Measurements from ENCODE around the gene LRRFIP1.
"Not testable (repeated sequence)": the region's sequence is repeated elsewhere in the genome, so short reads cannot be mapped to it uniquely, and the experiment has no call there.

The LRRFIP1 gene

DNA sequence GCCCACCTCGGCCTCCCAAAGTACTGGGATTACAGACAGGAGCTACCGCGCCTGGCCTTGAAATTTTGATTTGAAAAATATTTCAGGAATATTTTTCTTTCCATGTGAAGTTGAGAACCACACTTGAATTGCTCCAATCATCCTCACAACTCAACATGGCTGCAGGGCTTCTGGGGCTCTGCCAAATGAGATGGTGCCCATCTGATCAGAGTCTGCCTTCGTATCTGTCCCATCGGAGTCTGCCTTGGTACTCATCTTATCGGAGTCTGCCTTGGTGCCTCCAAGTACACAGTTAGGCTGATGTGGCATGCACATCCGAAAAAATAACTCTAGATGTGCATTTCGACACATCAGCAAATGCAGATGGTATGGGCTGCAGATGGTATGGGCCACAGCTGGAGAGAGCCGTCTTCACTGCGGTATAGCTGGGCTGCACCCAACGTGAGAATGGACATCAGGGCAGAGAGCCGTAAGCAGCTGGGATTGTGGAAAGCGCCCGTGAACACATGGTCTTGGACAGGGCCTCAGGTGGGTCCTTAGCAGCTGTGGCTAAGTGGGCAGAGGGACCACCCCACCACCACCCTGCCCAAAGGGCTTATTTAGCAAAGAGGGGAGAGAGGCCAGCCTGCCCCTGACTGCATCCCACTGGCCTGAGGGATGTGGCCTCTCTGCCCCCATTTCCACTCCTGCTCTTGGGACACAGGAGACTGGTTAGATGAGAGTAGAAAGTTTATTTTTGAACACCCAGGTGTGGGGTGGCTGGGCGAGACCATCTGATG lies 119.1 kb downstream of the LRRFIP1 start:
- no peak for DNase-seq (ENCODE audit: low read depth)

DNA sequence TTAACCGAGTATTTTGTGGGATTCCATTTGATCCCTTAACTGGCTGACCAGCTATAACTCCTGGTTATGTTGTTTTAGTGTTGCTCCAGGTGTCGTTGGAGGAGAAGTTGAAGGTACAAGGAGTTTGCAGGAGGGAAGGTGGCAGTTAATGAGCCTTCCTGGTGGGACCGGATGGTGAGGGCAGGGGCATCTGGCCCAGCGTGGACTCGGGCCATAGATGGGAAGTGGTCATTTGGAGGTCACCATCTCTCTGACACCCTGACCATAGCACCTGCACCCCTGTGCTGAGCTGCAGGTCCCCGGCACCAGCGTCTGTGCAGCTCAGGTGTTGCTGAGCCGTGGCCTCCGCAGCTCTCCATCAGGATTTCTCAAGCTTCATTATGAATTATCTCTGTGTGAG lies 119.8 kb downstream of the LRRFIP1 start:
- DNase-seq (ENCODE audit: low read depth): no peak

DNA sequence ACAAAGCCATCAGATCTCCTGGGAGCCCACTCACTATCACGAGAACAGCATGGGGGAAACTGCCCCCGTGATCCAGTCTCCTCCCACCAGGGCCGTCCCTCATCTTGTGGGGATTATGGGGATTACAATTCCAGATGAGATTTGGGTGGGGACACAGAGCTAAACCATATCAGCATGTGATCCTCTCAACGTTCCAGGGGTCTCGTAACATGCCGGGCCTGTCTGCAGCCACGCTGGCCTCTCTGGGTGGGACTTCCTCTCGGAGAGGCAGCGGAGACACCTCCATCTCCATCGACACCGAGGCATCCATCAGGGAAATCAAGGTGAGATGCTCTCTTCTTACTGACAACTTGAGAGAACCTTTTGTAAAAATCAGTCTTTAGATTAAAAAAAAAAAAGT lies 121.6 kb downstream of the LRRFIP1 start:
- DNase-seq (ENCODE audit: low read depth): no peak

DNA sequence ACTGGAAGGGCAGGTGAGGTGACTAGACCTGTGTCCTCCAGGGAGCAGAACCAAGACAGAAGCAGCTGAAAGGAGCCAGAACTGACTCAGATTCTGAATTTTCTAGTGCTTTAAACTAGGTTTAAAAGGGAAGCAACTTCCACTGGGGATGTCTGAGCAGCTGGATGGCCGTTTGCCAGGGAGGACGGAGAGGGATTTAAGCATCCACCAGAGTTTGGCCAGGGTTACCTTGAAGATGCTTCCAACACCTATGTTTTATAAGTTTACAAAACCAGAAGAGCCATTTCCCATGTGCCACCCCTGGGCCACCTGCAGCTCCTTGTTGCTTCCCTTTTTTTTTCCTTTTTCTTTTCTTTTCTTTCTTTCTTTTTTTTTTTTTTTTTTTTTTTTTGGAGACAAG lies 122.6 kb downstream of the LRRFIP1 start:
- no peak for DNase-seq (ENCODE audit: low read depth)

DNA sequence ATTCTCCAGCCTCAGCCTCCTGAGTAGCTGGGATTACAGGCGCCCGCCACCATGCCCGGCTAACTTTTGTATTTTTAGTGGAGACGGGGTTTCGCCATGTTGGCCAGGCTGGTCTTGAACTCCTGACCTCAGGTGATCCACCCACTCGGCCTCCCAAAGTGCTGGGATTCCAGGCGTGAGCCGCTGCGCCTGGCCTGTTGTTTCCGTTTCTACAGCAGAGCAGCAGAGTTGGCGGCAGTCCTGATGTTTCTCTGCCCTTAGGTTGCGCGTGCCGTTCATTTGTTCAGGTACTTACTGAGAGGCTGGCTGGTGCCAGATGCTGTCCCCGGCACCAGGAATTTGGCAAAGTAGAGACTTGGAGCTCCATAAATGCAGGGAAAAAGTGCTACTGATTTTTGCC lies 123.1 kb downstream of the LRRFIP1 start:
- DNase-seq (ENCODE audit: low read depth): not testable (repeated sequence)

DNA sequence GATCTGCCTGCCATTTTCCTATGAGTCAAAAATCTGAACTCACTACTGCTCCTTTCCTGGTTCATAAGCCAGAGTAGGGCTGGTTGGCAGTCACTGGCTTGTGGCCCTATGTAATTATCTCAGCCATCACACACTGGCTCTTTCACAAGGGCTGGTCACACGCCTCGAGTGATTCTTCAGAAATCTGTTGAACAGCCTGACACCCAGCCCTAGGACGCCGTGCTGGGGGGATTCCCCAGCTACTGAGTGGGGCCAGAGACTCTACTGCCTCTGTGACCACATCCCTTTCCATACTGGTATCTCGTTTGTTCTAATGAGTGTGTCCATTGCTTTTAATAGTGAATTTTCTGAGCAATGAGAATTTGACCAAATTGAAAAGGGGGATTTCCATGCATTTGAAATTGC lies 125.4 kb downstream of the LRRFIP1 start:
- no peak for DNase-seq (ENCODE audit: low read depth)

DNA sequence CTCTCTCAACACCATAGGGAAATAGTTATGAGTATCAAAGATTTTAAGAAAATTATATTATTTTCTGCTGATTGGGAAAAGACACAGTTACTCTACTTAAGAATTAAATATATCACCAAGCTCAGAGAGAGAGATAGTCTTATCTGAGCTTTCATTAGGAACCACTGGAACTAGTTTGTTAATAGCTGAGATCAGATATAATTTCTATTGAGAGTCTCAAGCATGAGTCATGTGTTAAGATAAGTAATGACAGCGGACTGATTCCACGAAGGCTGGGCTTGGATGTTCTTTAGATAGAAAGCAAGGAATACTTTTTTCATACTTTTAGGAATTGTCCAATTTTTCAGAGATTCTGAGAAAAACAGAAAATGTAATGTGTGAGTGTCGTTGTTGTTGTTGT lies 126.8 kb downstream of the LRRFIP1 start:
- no peak for DNase-seq (ENCODE audit: low read depth)

DNA sequence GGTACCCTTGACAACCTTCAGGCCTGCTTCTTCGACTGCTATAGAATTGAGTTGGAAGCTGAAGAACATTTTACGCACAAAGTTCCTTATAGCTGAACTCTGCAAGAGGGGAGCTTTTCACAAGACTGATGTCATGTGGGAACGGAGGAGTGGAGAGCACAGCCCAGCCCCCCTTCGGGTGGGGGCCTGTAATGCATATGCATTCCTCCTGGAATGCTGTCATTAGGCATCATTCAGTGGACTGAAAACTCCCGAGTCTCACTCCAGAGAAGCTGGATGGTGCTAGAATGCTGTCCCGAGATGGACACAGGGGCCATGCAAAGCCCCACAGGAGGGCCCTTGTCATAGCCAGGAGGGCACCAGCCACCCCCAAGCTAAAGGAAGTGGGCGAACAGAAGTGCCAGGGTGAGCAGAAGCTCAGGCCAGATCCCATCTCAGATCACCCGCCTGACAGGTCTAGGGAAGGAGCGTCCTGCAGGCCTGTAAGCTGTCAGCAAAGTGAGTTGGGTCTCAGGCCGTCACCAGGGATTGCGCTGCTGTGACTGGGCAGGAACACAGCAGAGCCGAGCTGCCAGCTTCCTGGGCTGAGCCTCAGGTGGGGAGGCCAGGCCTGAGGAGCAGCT lies 127.3 kb downstream of the LRRFIP1 start:
- DNase-seq (ENCODE audit: low read depth): no peak

DNA sequence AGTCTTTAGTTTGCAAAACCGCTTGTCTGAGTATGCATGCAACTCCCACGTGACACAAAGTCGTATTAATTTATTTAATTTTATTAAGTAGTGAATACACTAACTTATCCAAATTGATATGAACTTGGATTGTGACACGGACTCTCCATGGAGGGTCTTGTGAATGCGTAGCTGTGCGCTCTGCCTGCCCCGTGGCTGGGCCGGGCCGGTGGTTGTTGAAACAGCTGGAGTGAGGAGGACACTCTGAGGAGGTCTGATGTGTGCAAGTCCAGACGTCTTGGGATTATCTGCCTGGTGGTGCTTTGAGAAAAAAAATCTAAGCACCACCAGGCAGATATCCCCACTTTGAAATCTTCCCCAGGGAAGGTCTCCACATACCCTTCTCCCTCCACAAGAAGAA lies 130.2 kb downstream of the LRRFIP1 start:
- no peak for DNase-seq (ENCODE audit: low read depth)

DNA sequence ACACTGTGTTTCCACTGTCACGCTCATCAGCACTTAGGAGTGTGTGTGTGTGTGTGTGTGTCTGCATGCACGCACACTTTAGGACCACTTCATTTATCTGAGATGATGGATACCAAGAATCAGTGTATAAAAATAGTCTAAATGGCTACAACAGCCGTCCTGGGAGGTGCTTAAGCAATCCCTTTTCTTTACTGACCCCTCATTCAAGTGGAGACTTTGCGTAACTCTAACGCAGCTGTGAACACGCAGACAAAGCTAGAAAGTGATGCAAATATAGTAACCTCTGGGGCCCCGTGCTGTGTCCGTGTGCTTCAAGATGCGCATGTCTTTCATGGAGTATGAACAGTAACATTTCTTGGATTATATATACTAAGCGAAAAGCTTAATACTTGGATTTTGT lies 130.8 kb downstream of the LRRFIP1 start:
- no peak for DNase-seq (ENCODE audit: low read depth)

DNA sequence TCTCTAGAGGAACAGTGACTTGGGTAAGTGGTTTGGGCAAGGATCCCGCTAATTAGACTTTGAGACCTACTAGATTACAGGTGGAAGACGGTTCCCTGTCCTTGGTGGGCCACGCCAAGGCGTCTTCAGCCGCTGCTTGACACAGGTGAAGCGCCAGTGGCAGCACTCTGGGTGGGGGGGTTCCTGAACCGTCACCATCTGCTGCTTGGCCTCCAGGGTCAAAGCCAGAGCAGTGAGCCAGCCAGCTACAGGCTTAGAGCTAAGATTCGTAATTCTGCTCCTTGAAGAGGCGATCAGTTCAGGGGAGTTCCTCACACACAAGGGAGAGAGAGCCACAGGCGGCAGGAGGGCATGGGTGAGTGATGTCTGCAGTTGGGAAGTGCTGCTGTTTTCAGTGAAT lies 131.8 kb downstream of the LRRFIP1 start:
- no peak for DNase-seq (ENCODE audit: low read depth)

DNA sequence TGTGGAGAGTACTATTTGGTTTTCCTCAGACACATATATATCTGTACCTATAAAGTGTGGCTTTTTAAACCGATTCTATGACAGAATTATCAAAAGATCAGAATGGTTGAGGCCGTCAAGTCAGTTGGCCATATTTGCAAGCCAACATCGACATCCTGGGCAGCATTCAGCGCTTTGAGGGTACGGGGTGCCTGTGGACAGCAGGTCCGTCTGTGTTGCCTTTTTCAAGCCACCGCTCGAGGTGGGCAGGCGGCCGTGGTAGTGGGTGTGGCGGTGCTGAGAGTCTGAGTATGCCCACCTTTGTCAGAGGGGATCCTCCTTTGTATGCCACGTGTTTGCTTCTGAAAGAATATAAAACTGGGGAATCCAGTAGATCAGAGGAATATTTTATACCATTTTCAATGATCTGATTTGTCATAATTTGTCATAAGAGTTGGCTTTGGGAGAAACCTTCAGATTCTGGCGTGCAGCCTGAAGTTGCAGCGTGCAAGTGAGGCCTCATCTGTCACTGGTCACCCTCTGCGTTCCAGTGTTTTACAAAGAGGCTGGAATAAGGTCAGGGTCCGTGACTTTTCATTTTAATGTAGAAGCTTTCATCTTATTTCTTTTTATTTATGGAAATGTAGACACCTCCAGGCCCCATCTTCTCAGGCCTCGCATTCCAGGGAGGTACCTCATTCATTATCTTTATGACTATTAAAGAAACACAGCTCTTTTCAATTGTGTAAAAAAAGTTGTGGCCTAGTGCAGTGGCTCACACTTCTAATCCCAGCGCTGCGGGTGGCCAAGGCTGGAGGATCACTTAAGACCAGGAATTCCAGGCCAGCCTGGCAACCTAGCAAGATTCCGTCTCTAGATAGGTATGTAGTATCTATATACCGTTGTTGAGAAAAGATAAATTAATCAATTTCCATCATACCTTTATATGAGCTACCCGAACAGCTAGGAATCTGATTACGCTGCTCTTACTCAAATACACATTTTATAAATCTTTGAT lies 133.4 kb downstream of the LRRFIP1 start:
- DNase-seq (ENCODE audit: low read depth): no peak

DNA sequence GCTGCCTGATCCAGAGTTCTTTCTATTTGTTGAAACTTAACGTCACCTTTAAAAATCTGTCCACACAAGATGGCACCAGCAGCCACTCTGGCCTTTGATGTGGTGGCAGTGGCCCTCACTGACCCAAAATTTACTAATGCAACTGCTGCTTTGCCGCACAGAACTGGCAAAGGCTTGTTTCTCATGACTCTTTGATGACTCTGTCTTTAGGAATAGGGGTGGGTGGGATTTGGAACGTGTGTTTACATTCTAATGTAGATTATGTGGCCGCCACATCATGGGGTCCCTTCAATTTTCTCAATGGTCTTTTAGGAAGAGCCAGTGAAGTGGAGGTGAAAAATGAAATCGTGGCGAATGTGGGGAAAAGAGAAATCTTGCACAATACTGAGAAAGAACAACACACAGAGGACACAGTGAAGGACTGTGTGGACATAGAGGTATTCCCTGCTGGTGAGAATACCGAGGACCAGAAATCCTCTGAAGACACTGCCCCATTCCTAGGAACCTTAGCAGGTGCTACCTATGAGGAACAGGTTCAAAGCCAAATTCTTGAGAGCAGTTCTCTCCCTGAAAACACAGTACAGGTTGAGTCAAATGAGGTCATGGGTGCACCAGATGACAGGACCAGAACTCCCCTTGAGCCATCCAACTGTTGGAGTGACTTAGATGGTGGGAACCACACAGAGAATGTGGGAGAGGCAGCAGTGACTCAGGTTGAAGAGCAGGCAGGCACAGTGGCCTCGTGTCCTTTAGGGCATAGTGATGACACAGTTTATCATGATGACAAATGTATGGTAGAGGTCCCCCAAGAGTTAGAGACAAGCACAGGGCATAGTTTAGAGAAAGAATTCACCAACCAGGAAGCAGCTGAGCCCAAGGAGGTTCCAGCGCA lies 135.2 kb downstream of the LRRFIP1 start:
- not testable (repeated sequence) for DNase-seq (ENCODE audit: low read depth)

DNA sequence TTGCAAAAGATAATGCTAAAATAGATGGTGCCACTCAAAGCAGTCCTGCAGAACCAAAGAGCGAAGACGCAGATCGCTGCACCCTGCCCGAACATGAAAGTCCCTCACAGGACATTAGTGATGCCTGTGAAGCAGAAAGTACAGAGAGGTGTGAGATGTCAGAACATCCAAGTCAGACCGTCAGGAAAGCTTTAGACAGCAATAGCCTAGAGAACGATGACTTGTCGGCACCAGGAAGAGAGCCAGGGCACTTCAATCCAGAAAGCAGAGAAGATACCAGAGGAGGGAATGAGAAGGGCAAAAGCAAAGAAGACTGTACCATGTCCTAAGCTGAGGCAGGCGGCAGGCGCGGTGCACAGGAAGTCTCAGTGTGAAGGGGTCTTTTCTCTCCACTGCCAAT lies 136.4 kb downstream of the LRRFIP1 start:
- DNase-seq (ENCODE audit: low read depth): no peak

DNA sequence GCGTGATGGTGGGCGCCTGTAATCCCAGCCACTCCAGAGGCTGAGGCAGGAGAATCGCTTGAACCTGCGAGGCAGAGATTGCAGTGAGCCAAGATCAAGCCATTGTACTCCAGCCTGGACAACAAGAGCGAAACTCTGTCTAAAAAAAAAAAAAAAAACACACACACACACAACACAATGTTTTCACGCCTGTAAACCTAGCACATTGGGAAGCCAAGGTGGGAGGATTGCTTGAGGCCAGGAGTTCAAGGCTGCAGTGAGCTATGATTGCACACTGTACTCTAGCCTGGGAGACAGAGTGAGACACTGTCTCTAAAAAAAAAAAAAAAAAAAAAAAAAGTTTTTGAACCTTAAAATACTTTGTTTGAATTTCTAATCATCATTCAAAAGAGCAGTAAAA lies 137.7 kb downstream of the LRRFIP1 start:
- not testable (repeated sequence) for DNase-seq (ENCODE audit: low read depth)

DNA sequence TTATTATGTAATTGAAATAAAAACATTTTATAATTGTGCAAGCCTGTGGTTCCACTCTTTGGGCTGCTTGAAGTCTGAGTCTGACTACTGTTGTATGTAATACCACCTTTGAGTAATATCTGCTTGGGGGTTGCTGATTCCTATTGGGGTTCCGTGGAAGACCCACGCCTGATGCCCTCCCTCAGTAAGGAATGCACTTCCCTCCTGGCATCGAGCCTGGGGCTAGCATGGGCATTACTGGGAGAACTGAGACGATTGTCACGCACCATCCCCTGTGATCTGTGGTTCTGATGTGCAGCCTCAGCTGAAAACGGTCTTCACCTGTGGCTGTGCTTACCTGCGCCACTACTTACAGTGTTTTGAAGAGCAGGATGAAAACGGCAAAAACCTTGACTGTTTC lies 138.5 kb downstream of the LRRFIP1 start:
- DNase-seq (ENCODE audit: low read depth): no peak

DNA sequence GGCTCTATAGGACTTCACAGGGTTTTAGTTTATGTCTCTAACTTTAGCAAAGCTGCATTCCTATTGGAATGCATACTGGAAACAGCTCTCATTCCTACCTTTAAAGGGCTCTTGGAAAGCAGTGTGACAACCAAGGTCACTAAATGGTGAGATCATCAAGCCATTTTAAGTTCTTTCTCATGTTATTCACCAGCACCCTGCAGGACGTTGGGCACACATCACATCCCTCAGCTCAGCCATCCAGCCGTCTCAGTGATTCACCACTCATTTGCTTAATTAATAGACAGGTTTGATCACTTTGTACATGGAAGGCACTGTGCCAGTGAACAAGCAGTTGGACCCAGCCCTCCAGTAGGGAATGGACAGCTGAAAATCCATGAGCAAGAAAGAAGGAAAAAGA lies 139.0 kb downstream of the LRRFIP1 start:
- DNase-seq (ENCODE audit: low read depth): no peak

DNA sequence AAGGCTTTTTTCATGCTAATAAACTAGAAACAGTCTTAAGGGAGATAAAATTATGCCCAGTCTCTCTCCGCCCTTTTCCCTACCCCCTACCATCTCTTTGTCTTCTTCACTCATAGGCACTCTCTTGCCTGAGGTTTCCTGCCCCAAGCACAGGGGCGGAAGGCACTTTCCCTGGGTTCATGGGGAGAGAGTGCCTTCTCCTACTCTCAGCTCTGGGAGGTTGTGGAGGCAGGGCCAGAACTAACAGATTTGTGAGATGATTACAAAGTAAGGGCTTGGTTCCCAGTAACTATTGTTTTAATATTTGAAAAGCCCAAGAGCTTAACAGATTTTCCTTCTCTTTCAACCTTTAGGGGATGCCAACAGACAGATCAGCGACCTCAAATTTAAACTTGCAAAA lies 145.1 kb downstream of the LRRFIP1 start:
- DNase-seq (ENCODE audit: low read depth): no peak

DNA sequence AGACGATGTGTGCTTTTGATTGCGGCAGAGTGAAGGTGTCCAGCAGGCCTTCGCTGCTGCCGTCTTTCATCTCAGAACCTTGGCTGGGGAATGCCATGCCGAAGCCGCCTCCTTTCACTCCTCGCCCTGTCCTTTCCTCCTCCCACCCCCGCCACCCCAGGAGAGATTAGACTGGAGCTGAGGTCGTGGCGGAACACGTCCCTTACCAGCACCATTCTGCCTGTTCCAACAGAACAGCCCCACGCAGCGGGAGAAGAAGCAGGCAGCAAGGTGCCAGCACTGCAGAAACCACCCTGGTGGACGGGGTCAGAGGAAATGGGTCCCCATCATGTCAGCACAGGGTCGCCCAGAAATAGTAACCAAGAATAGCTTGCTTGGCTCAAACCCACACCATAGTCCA lies 146.4 kb downstream of the LRRFIP1 start:
- no peak for DNase-seq (ENCODE audit: low read depth)

DNA sequence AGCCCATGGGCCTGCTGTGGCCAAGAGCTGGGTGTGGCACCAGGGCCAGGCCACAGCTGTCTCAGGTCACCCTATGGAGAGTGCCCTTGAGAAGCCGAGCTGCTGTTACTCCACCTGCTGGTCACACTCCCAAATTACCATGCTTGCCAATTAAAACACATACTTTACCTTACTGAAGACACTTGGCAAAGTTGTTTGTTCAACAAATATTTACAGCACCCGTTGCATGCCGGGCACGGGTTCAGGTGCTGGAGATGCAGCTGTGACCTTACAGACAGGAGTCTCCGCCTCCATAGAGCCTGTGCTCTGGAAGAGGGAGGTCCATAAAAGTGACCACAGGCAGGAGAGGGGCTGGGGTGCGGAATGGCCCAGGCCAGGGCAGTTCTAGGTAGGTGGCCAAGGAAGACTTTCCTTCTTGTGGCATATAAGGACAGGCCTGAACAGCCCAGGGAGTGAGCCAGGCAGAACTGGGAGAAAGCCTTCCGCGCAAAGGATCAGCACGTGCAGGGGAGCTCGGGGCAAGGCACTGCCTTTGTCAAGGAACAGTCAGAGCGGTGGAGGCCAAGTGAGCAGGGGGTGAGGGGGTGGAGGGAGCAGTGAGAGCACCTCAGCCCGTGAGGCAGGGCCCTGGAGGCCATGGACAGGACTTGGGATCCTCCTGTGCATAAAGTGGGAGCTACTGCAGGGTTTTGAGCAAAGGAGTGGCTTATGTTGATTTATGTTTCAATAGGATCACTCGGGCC lies 147.6 kb downstream of the LRRFIP1 start:
- DNase-seq (ENCODE audit: low read depth): no peak

DNA sequence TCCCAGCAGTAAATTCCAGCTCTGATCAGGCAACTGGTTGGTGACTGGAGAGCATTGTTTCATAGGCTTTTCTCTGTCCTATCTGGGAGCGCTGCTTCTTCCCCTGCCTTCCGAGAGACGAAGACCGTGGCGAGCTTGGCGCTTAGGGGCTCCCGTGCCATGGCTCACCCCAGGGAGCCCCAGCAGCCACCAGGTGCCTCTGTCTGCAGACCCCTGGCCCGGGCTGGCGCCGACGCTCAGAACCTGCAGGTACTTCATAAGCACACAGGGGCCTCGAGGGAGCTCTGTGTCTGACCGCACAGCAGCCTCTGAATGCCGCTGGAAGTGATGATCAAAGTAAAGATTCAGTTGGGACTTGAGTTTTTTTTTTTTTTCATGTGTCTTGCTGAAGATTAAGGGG lies 152.1 kb downstream of the LRRFIP1 start:
- no peak for DNase-seq (ENCODE audit: low read depth)

Measured in activated T-helper 1 cell treated with Interleukin-2 at 50 U/mL for 16 hours (primary cell).